ENCODE results near the gene NCAN.

GRCh38 chr19:19223060-19223459 is 11.3 kb downstream of the NCAN start:
- TF ChIP-seq NR2F1 (CRISPR knock-in tag; IDR thresholded peaks at IDR 0.05), result no peak
- TF ChIP-seq, protein P1, sequence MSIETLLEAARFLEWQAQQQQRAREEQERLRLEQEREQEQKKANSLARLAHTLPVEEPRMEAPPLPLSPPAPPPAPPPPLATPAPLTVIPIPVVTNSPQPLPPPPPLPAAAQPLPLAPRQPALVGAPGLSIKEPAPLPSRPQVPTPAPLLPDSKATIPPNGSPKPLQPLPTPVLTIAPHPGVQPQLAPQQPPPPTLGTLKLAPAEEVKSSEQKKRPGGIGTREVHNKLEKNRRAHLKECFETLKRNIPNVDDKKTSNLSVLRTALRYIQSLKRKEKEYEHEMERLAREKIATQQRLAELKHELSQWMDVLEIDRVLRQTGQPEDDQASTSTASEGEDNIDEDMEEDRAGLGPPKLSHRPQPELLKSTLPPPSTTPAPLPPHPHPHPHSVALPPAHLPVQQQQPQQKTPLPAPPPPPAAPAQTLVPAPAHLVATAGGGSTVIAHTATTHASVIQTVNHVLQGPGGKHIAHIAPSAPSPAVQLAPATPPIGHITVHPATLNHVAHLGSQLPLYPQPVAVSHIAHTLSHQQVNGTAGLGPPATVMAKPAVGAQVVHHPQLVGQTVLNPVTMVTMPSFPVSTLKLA (IDR thresholded peaks at IDR 0.05), result no peak
- TF ChIP-seq ZNF431 (CRISPR knock-in tag; IDR thresholded peaks at IDR 0.05; ENCODE audit: borderline replicate concordance, low read depth), result no peak
- no peak for TF ChIP-seq AKAP8 (CRISPR knock-in tag; IDR thresholded peaks at IDR 0.05)
- no peak for TF ChIP-seq CHCHD3 (CRISPR knock-in tag; IDR thresholded peaks at IDR 0.05)
- no peak for TF ChIP-seq CEBPB (IDR thresholded peaks at IDR 0.05; ENCODE audit: borderline replicate concordance, low read depth, low read length)
- TF ChIP-seq ZNF737 (CRISPR knock-in tag; IDR thresholded peaks at IDR 0.05; ENCODE audit: borderline replicate concordance), result no peak
- no peak for TF ChIP-seq KDM5A (IDR thresholded peaks at IDR 0.05; ENCODE audit: borderline replicate concordance, low read length)

All from HepG2 (cell line).